Coronary artery (tissue), 2 donors: Measurements from ENCODE around the gene ENO2.
"Not testable (repeated sequence)": the region's sequence is repeated elsewhere in the genome, so short reads cannot be mapped to it uniquely, and the experiment has no call there.

Source experiments
- DNase-seq: peaks from one replicate; pipeline ENCODE4 v3.0.0-alpha.2; 2017; ENCODE audit warnings: low spot score
- H3K27ac ChIP-seq, 2 donors: fragments of 200-600 bp; sonication (generic); one replicate each; pipeline ENCODE4 v1.5.1; 2016 to 2019
- H3K4me3 ChIP-seq: fragments of 200-600 bp; sonication (generic); 2 replicates; pipeline ENCODE4 v1.5.1; 2016; ENCODE audit warnings: mild to moderate bottlenecking, moderate library complexity
- TF ChIP-seq, protein P1 (sequence below): fragments of 200-600 bp; sonication (generic); IDR thresholded peaks from one replicate; pipeline ENCODE4 v1.5.1; 2019; ENCODE audit warnings: antibody characterized with exemption

The ENO2 gene

DNA sequence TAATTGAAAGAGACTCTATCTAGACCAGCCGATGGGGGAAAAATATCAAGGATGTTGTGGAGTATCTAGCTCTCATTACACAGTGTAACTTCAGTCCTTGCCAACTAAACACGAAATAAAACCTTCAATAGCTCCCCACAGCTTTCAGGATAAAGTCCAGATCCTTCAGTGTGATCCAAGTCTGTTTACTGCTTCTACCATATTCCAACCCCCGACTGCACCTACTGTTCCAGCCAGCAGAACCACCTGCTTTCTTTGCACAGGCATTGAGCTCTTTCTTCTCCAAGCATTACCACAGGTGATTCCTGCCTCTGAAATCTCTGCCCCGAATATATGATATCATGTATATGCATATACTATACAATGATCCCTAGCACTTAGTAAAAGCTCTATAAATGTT, 11.9 kb upstream of the ENO2 start:
- Histone ChIP-seq H3K27ac (no peak overlapping the region), H3K4me3 (no peak overlapping the region)
- DNase-seq = no peak
- TF ChIP-seq, protein P1, sequence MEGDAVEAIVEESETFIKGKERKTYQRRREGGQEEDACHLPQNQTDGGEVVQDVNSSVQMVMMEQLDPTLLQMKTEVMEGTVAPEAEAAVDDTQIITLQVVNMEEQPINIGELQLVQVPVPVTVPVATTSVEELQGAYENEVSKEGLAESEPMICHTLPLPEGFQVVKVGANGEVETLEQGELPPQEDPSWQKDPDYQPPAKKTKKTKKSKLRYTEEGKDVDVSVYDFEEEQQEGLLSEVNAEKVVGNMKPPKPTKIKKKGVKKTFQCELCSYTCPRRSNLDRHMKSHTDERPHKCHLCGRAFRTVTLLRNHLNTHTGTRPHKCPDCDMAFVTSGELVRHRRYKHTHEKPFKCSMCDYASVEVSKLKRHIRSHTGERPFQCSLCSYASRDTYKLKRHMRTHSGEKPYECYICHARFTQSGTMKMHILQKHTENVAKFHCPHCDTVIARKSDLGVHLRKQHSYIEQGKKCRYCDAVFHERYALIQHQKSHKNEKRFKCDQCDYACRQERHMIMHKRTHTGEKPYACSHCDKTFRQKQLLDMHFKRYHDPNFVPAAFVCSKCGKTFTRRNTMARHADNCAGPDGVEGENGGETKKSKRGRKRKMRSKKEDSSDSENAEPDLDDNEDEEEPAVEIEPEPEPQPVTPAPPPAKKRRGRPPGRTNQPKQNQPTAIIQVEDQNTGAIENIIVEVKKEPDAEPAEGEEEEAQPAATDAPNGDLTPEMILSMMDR = no peak

DNA sequence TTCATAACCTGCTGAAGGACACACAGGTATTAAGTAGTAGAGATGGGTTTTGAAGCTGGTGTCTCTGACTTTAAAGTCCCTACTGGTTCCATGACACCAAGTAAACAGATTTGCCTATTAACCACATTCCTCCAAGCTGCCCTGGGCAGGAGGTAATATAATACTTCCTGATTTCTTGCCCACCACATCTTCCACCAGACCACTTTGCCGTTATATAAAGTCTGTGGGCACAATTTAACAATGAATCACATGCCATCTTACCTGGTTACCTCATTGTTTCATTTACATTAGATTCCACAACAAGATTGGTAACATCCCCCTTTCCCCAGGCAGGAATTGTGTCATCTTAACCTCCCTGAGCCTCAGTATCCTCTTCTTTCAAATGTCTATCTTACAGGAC, 10.7 kb upstream of the ENO2 start:
- H3K4me3 ChIP-seq = no peak overlapping the region
- no peak for DNase-seq
- TF ChIP-seq, protein P1 = no peak
- H3K27ac ChIP-seq = no peak overlapping the region

DNA sequence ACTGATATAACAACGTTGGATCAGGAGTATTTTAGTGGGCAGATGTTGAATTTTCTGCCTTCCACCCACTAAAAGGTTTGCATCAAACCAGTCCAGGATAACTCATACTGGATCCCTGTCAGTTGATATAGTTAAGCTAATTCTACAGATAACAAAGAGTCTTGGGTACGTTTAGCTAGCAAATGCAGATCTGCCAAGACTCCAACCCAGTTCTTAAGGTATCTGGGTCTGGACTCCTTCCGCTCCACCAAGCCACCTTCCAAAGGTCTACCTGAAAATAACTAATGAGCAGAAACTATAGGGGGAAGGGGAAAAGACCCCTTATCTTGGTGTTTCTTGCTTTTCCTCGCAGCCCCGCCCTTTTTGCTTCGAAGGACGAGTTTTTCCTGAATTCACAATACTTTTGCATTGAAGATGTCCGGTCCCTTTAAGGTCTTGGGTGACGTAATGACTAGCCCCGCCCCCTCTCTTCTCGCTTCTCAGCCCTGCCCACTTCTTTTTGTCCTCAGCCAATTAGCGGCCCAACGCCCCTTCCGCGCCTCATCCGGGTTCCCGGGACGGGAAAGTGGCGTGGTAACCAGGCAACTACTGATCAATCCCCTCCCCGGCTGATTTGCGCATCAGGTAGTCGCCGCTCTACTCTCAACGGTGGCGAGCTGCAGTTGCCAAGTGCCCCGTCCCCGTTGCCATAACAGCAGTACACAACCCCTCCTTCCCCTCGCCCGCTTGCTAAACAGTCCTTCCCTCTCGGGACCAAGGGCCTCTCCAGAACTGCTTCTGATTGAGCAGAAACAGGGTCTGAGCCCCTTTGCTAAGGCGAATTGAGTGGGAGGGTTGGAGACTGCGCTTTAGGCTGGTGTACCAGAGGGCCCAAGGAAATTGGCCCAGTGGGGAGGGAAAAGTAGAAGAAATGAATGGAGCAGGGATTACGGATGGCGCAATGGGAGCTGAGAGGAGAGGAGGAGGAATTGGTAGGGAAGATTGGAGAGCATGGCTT, 9.8 kb upstream of the ENO2 start, which contains the start of gene LRRC23:
LRRC23 (plus strand) TSS at position 543 of the 997 bp plus-strand sequence. CDS start 812 bp downstream, outside the sequence.
- peak within 1 kb of the TSS; percentile 57 to 90 for H3K27ac ChIP-seq
- DNase-seq = peak; percentile 98
- H3K4me3 ChIP-seq = peak within 1 kb of the TSS; percentile 85
- TF ChIP-seq, protein P1 = no peak

DNA sequence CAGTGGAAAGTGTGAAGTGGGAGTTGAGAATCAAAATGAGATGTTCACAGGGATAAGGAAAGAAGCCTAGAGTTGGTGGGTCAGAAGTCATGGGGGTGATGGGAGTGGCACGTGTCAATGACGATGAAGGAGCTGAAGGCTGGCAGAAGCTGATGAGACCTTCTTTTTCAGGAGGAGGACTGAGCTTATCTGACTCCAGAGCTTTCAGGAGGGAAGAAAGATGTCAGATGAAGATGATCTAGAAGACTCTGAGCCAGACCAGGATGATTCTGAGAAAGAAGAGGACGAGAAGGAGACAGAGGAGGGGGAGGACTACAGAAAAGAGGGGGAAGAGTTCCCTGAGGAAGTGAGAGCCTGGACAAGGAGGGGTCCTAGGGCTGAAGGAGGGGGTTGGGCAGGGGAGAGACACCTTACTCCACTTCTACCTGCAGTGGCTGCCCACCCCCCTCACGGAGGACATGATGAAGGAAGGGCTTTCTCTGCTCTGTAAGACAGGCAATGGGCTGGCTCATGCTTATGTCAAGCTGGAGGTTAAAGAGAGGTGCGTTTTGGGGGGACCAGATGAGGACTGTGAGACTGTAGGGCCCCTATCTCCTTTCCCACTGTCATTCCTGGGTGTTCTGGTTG, 8.9 kb upstream of the ENO2 start:
- DNase-seq = no peak
- TF ChIP-seq, protein P1 = no peak
- peak overlapping the region; percentile 85 for H3K4me3 ChIP-seq
- H3K27ac ChIP-seq = peak overlapping the region; percentile 57 to 90

DNA sequence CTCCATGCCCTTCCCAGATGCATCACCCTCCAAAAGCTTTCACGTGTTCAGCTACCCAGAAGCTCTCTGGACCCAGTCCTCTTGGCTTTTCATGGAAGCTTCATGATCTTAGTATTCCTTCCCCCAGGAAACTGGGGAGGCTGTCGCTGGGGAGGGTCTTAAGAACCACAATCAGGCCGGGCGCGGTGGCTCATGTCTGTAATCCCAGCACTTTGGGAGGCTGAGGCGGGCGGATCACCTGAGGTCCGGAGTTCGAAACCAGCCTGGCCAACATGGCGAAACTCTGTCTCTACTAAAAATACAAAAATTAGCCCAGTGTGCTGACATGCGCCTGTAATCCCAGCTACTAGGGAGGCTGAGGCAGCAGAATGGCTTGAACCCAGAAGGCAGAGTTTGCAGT, 6.2 kb upstream of the ENO2 start:
- DNase-seq, H3K27ac ChIP-seq, H3K4me3 ChIP-seq: not testable (repeated sequence)

DNA sequence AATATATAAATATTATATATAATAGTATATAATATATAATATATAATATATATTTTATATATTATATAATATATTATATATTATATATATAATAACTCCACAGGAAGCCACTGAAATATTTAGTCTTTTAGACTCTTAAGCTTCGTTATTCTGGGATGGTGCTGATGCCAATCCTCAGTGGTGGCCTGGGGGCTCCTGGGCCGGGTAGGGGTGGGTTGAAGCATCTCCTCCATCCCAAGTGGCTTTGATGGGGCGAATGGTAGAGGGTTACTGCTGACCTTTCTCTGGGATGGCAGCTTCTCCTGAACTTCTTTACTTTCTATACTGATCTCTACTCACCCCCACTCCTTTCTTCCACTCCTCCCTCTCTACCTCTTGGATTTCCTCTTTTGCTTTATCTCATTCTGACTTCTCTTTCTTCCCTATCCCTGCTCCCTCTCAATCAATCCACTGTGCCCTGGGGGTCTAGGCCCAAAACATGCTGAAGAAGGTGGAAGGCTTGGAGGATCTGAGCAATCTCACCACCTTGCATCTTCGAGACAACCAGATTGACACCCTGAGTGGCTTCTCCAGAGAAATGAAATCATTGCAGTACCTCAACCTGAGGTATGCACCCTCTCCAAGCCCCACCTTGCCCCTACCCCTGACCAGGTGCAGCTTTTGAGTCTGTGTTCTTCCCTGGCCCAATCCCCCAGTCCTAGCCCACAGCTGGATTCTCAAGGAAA, 4.8 kb upstream of the ENO2 start:
- DNase-seq = no peak
- TF ChIP-seq, protein P1 = no peak
- H3K27ac ChIP-seq = no peak overlapping the region
- no peak overlapping the region for H3K4me3 ChIP-seq
